ENCODE data around the gene NCAM2.

Gene NCAM2

DNA sequence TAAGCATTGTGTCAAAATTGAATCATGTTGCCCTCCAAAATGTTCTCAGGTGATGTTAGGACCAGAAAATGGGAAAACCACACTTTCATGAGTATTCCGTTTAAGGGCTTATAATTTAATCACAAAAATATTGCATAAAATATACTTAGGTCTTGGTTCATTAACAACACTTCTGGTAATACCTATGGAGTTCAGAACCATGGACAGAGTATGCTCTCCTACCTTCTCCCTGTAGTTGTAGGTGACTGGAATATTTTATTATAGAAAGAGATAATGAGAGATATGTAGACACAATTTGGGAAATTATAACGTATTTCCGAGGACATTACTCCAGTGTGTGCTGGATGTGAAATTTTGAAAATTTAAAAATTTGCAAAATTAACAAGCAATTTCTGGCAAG, 232.5 kb downstream of the NCAM2 start:
- Histone ChIP-seq H3K27me3 (replicated peaks; ENCODE audit: control insufficient read depth, insufficient read depth, low read length) (no peaks in the 10 kb centered on the region), H3K4me1 (ENCODE audit: control insufficient read depth, insufficient read depth, low read length) (peaks cover 8% of the 10 kb centered on the region), H3K9ac (ENCODE audit: low read length) (no peak overlapping the region), H3K4me3 (ENCODE audit: low read length) (no peak overlapping the region), H3K36me3 (ENCODE audit: control insufficient read depth, insufficient read depth, low read length, severe bottlenecking) (no peaks in the 10 kb centered on the region), H3K9me3 (ENCODE audit: control insufficient read depth, low read length) (no peaks in the 10 kb centered on the region)
- DNase-seq (ENCODE audit: low read depth) = peak; percentile 5

GRCh38 chr21:21231913-21232312, 233.7 kb downstream of the NCAM2 start:
- H3K36me3 ChIP-seq (ENCODE audit: control insufficient read depth, insufficient read depth, low read length, severe bottlenecking) = no peaks in the 10 kb centered on the region
- H3K27me3 ChIP-seq (replicated peaks; ENCODE audit: control insufficient read depth, insufficient read depth, low read length) = no peaks in the 10 kb centered on the region

DNA sequence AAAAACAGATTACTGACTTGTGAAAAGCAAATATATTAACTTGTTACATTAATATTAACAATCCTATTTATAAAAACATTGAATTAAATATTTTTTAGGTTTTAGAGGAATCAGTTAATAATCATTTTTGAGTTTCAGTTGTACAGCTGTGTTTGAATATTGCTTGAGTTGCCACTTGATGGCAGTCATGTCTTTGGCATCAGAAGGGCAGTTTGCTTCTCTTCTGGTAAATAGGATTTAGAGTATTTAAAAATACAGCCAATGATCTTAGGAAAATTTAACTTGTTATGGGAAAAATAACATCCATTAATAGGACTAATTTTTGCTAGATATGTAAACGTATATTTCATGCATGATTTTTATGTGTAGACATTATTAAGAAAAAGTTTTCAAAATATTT, 234.1 kb downstream of the NCAM2 start:
- peak; percentile 79 for DNase-seq (ENCODE audit: low read depth)
- Histone ChIP-seq H3K36me3 (ENCODE audit: control insufficient read depth, insufficient read depth, low read length, severe bottlenecking) (no peaks in the 10 kb centered on the region), H3K9me3 (ENCODE audit: control insufficient read depth, low read length) (no peaks in the 10 kb centered on the region), H3K9ac (ENCODE audit: low read length) (peak overlapping the region; percentile 56), H3K4me1 (ENCODE audit: control insufficient read depth, insufficient read depth, low read length) (peaks cover 8% of the 10 kb centered on the region), H3K27me3 (replicated peaks; ENCODE audit: control insufficient read depth, insufficient read depth, low read length) (no peaks in the 10 kb centered on the region), H3K4me3 (ENCODE audit: low read length) (no peak overlapping the region)

More at GRCh38 chr21:21231913-21232312, 233.7 kb downstream of the NCAM2 start:
- Histone ChIP-seq H3K9ac (ENCODE audit: low read length) (no peak overlapping the region), H3K9me3 (ENCODE audit: control insufficient read depth, low read length) (no peaks in the 10 kb centered on the region), H3K4me3 (ENCODE audit: low read length) (no peak overlapping the region), H3K4me1 (ENCODE audit: control insufficient read depth, insufficient read depth, low read length) (peaks cover 8% of the 10 kb centered on the region)
- no peak for DNase-seq (ENCODE audit: low read depth)

GRCh38 chr21:21233051-21233450, 234.8 kb downstream of the NCAM2 start:
- H3K9me3 ChIP-seq (ENCODE audit: control insufficient read depth, low read length) = no peaks in the 10 kb centered on the region

DNA sequence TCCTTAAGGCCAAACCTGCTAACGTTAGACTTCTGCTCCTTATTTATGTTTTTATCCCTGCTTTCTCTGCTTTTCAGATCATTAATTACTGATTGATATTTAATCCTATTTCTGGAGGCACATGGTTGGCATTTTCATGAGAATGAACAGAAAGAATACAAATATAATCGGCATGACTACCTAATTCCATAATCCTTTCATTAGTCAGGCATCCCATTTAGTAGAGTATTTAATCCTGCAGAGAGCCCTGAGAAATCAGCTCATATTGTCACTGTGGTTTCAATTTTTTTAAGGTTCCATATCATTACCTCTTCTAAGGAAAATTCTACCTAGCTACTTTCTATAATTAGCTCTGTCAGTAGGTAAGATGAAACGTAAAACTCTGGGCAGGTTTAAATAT, 238.8 kb downstream of the NCAM2 start:
- Histone ChIP-seq H3K9ac (ENCODE audit: low read length) (no peak overlapping the region), H3K36me3 (ENCODE audit: control insufficient read depth, insufficient read depth, low read length, severe bottlenecking) (no peaks in the 10 kb centered on the region), H3K4me1 (ENCODE audit: control insufficient read depth, insufficient read depth, low read length) (peaks cover 8% of the 10 kb centered on the region), H3K4me3 (ENCODE audit: low read length) (no peak overlapping the region), H3K27me3 (replicated peaks; ENCODE audit: control insufficient read depth, insufficient read depth, low read length) (no peaks in the 10 kb centered on the region), H3K9me3 (ENCODE audit: control insufficient read depth, low read length) (no peaks in the 10 kb centered on the region)
- DNase-seq (ENCODE audit: low read depth) = no peak

More at GRCh38 chr21:21233051-21233450, 234.8 kb downstream of the NCAM2 start:
- Histone ChIP-seq H3K4me3 (ENCODE audit: low read length) (no peak overlapping the region), H3K9ac (ENCODE audit: low read length) (peak overlapping the region; percentile 56), H3K4me1 (ENCODE audit: control insufficient read depth, insufficient read depth, low read length) (peaks cover 8% of the 10 kb centered on the region), H3K36me3 (ENCODE audit: control insufficient read depth, insufficient read depth, low read length, severe bottlenecking) (no peaks in the 10 kb centered on the region), H3K27me3 (replicated peaks; ENCODE audit: control insufficient read depth, insufficient read depth, low read length) (no peaks in the 10 kb centered on the region)
- DNase-seq (ENCODE audit: low read depth) = peak; percentile 38

DNA sequence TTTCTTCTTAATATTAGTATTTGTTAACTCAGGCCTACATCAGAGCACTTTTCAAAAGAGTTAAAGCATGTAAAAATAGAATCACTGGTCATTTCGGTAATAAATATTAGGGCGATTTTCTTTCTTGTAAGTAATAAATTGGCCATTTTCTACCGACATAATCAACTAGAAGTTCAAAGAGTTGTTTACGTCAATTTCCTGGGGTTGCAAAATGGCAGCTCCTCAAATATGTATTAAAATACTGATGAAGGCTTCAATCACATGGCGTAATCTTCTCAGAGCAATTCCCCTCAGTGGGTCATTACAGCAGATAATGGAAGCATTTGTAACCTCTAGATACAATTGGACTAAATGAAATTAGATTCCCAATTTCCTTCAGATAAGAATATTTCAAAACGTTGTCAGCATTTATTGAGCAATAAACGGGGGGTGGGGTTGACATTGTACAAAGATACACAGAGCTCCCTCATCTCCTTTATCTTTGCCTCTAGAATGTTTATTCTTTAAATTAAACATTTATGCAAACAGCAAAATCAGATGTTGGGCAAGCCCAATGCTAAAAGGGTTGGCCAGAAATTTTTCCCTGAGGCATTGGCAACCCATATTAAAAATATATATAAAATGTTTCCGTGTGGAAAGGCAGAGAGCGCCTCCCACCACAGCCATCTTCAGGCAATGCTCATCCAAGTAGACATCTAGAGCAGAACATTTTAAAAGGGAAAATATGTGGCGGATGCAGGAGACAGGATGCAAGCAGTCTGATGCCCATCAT, 240.6 kb downstream of the NCAM2 start:
- H3K9ac ChIP-seq (ENCODE audit: low read length) = no peak overlapping the region
- DNase-seq (ENCODE audit: low read depth) = no peak
- H3K27me3 ChIP-seq (replicated peaks; ENCODE audit: control insufficient read depth, insufficient read depth, low read length) = no peaks in the 10 kb centered on the region
- no peak overlapping the region for H3K4me3 ChIP-seq (ENCODE audit: low read length)
- H3K36me3 ChIP-seq (ENCODE audit: control insufficient read depth, insufficient read depth, low read length, severe bottlenecking) = no peaks in the 10 kb centered on the region
- H3K9me3 ChIP-seq (ENCODE audit: control insufficient read depth, low read length) = no peaks in the 10 kb centered on the region
- no peaks in the 10 kb centered on the region for H3K4me1 ChIP-seq (ENCODE audit: control insufficient read depth, insufficient read depth, low read length)

DNA sequence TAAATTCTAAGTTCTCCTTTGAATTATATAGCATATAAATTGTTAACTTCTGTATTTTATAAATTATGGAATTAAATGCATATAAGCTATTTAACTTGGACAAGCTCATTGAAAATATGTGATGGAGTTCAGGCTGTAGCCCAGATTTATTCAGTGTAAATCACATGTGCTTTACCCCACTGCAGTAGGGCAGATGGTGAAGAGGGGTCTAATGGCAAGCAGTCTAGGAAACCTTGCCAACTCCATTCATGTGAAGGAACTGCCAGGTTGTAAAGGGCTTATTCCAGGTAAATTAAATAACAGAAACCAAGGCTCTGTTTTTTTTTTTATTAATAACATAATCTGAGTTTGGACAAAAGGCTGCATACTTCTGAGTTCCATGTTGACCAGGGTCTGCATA, 243.2 kb downstream of the NCAM2 start:
- DNase-seq (ENCODE audit: low read depth) = no peak
- H3K4me3 ChIP-seq (ENCODE audit: low read length) = no peak overlapping the region
- no peaks in the 10 kb centered on the region for H3K4me1 ChIP-seq (ENCODE audit: control insufficient read depth, insufficient read depth, low read length)
- H3K9ac ChIP-seq (ENCODE audit: low read length) = no peak overlapping the region
- no peaks in the 10 kb centered on the region for H3K9me3 ChIP-seq (ENCODE audit: control insufficient read depth, low read length)
- no peaks in the 10 kb centered on the region for H3K36me3 ChIP-seq (ENCODE audit: control insufficient read depth, insufficient read depth, low read length, severe bottlenecking)
- H3K27me3 ChIP-seq (replicated peaks; ENCODE audit: control insufficient read depth, insufficient read depth, low read length) = no peaks in the 10 kb centered on the region

GRCh38 chr21:21246007-21246406, 247.8 kb downstream of the NCAM2 start:
- no peaks in the 10 kb centered on the region for H3K27me3 ChIP-seq (replicated peaks; ENCODE audit: control insufficient read depth, insufficient read depth, low read length)
- H3K4me3 ChIP-seq (ENCODE audit: low read length) = no peak overlapping the region
- no peak for DNase-seq (ENCODE audit: low read depth)
- no peaks in the 10 kb centered on the region for H3K36me3 ChIP-seq (ENCODE audit: control insufficient read depth, insufficient read depth, low read length, severe bottlenecking)
- no peaks in the 10 kb centered on the region for H3K9me3 ChIP-seq (ENCODE audit: control insufficient read depth, low read length)
- H3K9ac ChIP-seq (ENCODE audit: low read length) = no peak overlapping the region
- peaks cover 3% of the 10 kb centered on the region for H3K4me1 ChIP-seq (ENCODE audit: control insufficient read depth, insufficient read depth, low read length)

- no peak overlapping the region for H3K4me3 ChIP-seq (ENCODE audit: low read length)
- H3K4me1 ChIP-seq (ENCODE audit: control insufficient read depth, insufficient read depth, low read length) = peaks cover 3% of the 10 kb centered on the region
- no peaks in the 10 kb centered on the region for H3K27me3 ChIP-seq (replicated peaks; ENCODE audit: control insufficient read depth, insufficient read depth, low read length)
- no peak overlapping the region for H3K9ac ChIP-seq (ENCODE audit: low read length)
- H3K36me3 ChIP-seq (ENCODE audit: control insufficient read depth, insufficient read depth, low read length, severe bottlenecking) = no peaks in the 10 kb centered on the region
- peak; percentile 22 for DNase-seq (ENCODE audit: low read depth)
- H3K9me3 ChIP-seq (ENCODE audit: control insufficient read depth, low read length) = no peaks in the 10 kb centered on the region
These were observed 249.2 kb downstream of the NCAM2 start for GRCh38 chr21:21247424-21247823.

DNA sequence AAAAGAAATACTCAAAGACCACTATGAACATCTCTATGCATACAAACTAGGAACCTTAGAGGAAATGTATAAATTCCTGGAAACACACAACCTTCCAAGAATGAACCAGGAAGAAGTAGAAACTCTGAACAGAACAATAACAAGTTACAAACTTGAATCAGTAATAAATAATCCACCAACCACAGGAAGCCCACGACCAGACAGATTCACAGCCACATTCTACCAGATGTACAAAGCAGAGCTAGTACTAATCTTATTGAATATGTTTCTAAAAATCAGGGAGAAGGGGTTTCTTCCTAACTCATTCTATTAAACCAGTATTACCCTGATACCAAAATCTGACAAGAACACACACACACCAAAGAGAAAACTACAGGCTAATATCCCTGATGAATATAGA, 263.8 kb downstream of the NCAM2 start:
- Histone ChIP-seq H3K4me3 (ENCODE audit: low read length) (no peak overlapping the region), H3K27me3 (replicated peaks; ENCODE audit: control insufficient read depth, insufficient read depth, low read length) (no peaks in the 10 kb centered on the region), H3K9me3 (ENCODE audit: control insufficient read depth, low read length) (peaks cover 7% of the 10 kb centered on the region), H3K36me3 (ENCODE audit: control insufficient read depth, insufficient read depth, low read length, severe bottlenecking) (no peaks in the 10 kb centered on the region), H3K4me1 (ENCODE audit: control insufficient read depth, insufficient read depth, low read length) (no peaks in the 10 kb centered on the region), H3K9ac (ENCODE audit: low read length) (no peak overlapping the region)
- DNase-seq (ENCODE audit: low read depth) = no peak

DNA sequence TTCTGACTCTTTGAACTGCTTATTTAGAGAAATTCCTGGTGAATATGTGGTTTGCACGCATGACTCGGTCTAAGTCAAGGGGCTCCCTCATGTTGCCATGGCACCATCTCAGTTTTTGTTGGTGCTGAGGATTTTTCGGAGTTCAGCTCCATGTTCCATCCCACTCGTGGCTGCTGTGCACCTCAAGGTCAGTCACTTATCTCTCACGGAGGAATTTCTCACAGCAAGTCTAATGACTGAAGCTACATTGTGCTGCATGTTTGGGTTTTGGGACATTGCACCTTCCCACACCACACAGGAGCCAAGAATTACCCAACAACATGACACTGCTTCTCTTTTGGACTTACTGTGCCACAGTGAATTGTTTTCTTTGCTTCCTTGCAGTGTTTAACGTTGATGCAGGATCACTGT, 269.9 kb downstream of the NCAM2 start:
- Histone ChIP-seq H3K4me1 (ENCODE audit: control insufficient read depth, insufficient read depth, low read length) (peaks cover 10% of the 10 kb centered on the region), H3K36me3 (ENCODE audit: control insufficient read depth, insufficient read depth, low read length, severe bottlenecking) (no peaks in the 10 kb centered on the region), H3K9ac (ENCODE audit: low read length) (no peak overlapping the region), H3K4me3 (ENCODE audit: low read length) (no peak overlapping the region), H3K27me3 (replicated peaks; ENCODE audit: control insufficient read depth, insufficient read depth, low read length) (no peaks in the 10 kb centered on the region), H3K9me3 (ENCODE audit: control insufficient read depth, low read length) (peaks cover 3% of the 10 kb centered on the region)
- peak; percentile 63 for DNase-seq (ENCODE audit: low read depth)

DNA sequence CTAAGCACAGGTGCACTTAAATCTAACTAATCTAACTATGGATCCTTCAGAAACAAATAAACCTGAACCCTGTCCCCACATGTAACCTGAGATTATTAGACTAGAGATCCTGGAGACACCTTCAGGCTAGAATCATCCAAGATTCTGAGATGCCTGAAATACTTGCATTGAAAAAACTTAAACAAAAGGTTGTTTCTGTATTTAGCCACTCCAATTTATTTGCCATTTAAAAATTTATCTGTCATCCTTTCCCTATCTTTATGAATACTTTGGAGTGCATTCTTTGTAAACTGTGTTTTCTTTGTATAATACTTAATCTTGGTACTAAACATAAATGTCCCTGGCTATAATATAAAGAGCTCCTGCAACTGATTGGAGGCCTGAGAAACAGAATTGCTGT, 270.7 kb downstream of the NCAM2 start:
- DNase-seq (ENCODE audit: low read depth) = no peak
- peaks cover 3% of the 10 kb centered on the region for H3K9me3 ChIP-seq (ENCODE audit: control insufficient read depth, low read length)

More for the DNA sequence above, 270.7 kb downstream of the NCAM2 start:
- Histone ChIP-seq H3K9ac (ENCODE audit: low read length) (no peak overlapping the region), H3K4me3 (ENCODE audit: low read length) (no peak overlapping the region), H3K4me1 (ENCODE audit: control insufficient read depth, insufficient read depth, low read length) (peaks cover 10% of the 10 kb centered on the region), H3K27me3 (replicated peaks; ENCODE audit: control insufficient read depth, insufficient read depth, low read length) (no peaks in the 10 kb centered on the region), H3K36me3 (ENCODE audit: control insufficient read depth, insufficient read depth, low read length, severe bottlenecking) (no peaks in the 10 kb centered on the region)
